OCI-LY7 (cell line): ENCODE results near the gene TMEM97. TPM values are rescaled to one million over a fixed set of nuclear protein-coding genes. Genes with fewer than 3 reads are reported as not detected.

ENCODE experiments used
- BruUV-seq: library from RNA; stranded (reverse); fragments of 400-500 nt; replicated peaks from 2 replicates; lab custom pipeline; 2021; lab: Mats Ljungman, UMichigan
- CTCF ChIA-PET: fragments of 300-600 bp; sonication (Branson Sonifier 250); formaldehyde crosslinking; loops from one replicate; lab custom pipeline; 2022; ENCODE audit warnings: antibody characterized with exemption; ENCODE audit not compliant: unreplicated experiment; lab: Charles Lee
- POLR2A ChIA-PET: fragments of 300-600 bp; sonication (Branson Sonifier 250); formaldehyde crosslinking; loops from one replicate; lab custom pipeline; 2022; ENCODE audit warnings: antibody characterized with exemption; lab: Charles Lee
- DNase-seq: peaks from one replicate; pipeline ENCODE4 v3.0.0-alpha.2; 2015; ENCODE audit warnings: low spot score
- H2AFZ ChIP-seq: fragments of 200-600 bp; sonication (generic), shearing (Covaris generic); 2 replicates; pipeline ENCODE4 v1.6.1; 2014; ENCODE audit warnings: mild to moderate bottlenecking, antibody characterized with exemption, low read length, moderate library complexity
- H3K27ac ChIP-seq: fragments of 200-600 bp; sonication (generic); 2 replicates; pipeline ENCODE4 v1.5.1; 2014; ENCODE audit warnings: mixed run types, low read depth, mild to moderate bottlenecking, moderate library complexity, low read length, inconsistent platforms; ENCODE audit not compliant: poor library complexity, severe bottlenecking
- H3K36me3 ChIP-seq: fragments of 200-600 bp; sonication (generic); 2 replicates; pipeline ENCODE4 v1.6.1; 2014; ENCODE audit warnings: mild to moderate bottlenecking, antibody characterized with exemption, low read length, moderate library complexity, mixed read lengths; ENCODE audit not compliant: insufficient read depth
- H3K4me1 ChIP-seq: fragments of 200-600 bp; sonication (generic); 2 replicates; pipeline ENCODE4 v1.5.1; 2014; ENCODE audit warnings: mild to moderate bottlenecking, low read length; ENCODE audit not compliant: insufficient read depth, poor library complexity, severe bottlenecking
- H3K4me2 ChIP-seq: fragments of 200-600 bp; sonication (generic); 2 replicates; pipeline ENCODE4 v1.6.1; 2014; ENCODE audit warnings: mild to moderate bottlenecking, low read length
- H3K4me3 ChIP-seq: fragments of 200-600 bp; sonication (generic); 2 replicates; pipeline ENCODE4 v1.5.1; 2014; ENCODE audit warnings: mild to moderate bottlenecking, low read depth, low read length; ENCODE audit not compliant: poor library complexity, severe bottlenecking
- H3K79me2 ChIP-seq: fragments of 200-600 bp; sonication (generic); 2 replicates; pipeline ENCODE4 v1.6.1; 2016; ENCODE audit warnings: low read depth, mild to moderate bottlenecking, low read length, moderate library complexity, mixed read lengths; ENCODE audit not compliant: insufficient read depth
- H3K9me2 ChIP-seq: fragments of 200-600 bp; sonication (generic); 2 replicates; pipeline ENCODE4 v1.6.1; 2016; ENCODE audit warnings: mild to moderate bottlenecking, low read length, mixed read lengths; ENCODE audit not compliant: insufficient read depth
- H3K9me3 ChIP-seq: fragments of 200-600 bp; sonication (generic); 2 replicates; pipeline ENCODE4 v1.6.1; 2014; ENCODE audit warnings: mild to moderate bottlenecking, mixed run types, low read length, mixed read lengths
- H4K20me1 ChIP-seq: fragments of 200-600 bp; sonication (generic); 2 replicates; pipeline ENCODE4 v1.6.1; 2014; ENCODE audit warnings: mild to moderate bottlenecking, antibody characterized with exemption, low read length, moderate library complexity, mixed read lengths; ENCODE audit not compliant: insufficient read depth
- EZH2phosphoT487 ChIP-seq: fragments of 200-600 bp; sonication (generic); IDR thresholded peaks from 2 replicates; pipeline ENCODE4 v1.6.1; 2018; ENCODE audit warnings: low read depth, borderline replicate concordance, mild to moderate bottlenecking, mixed run types, antibody characterized with exemption, low read length, moderate library complexity, mixed read lengths
- intact Hi-C: fragments of 100-400 bp; cut with micrococcal nuclease; formaldehyde crosslinking; loops from one replicate; pipeline ENCODE4 v1.10.0; 2022; ENCODE audit not compliant: unreplicated experiment
- total RNA-seq, 2 experiments: library from RNA; depleted of rRNA in 1 of 2; stranded (reverse); fragments of >200 nt in 1 of 2; shearing (Covaris generic) in 1 of 2; gene quantifications; 2 replicates each; pipeline ENCODE4 v1.2.3, GENCODE V29; 2014 to 2022
- TF ChIP-seq, protein P1 (sequence below): fragments of 200-600 bp; sonication (generic); conservative IDR thresholded peaks from 2 replicates; pipeline ENCODE4 v1.5.1; 2014; ENCODE audit warnings: mild to moderate bottlenecking, antibody characterized with exemption, low read length, moderate library complexity, mixed read lengths

TMEM97 gene
- total RNA-seq, 2 experiments from 2014 or later: 65.7 to 69.6 TPM

DNA sequence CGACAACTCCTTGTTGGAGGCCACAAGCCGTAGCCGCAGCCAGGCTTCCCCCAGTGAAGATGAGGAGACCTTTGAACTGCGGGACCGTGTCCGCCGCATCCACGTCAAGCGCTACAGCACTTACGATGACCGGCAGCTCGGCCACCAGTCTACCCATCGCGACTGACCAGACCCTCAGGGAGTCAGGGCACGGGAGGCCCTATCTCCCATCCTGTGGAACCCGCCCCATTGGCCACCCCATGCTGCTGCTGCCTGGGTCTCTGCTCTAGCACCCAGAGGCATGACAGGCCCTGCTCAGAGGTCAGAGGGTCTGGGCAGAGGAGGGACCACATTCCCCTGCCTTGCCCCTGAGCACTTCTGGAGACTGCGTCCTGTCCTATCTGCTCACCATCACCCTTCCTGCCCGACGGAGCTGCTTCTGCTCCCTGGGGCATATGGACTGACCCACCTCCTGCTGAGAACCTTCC lies 25.5 kb downstream of the TMEM97 start:
- Histone ChIP-seq H4K20me1 (no peaks in the 10 kb centered on the region), H3K4me3 (no peak overlapping the region), H2AFZ (no peak overlapping the region), H3K9me2 (no peaks in the 10 kb centered on the region), H3K79me2 (no peaks in the 10 kb centered on the region), H3K4me2 (peak overlapping the region; percentile 54), H3K36me3 (peaks cover 79% of the 10 kb centered on the region), H3K9me3 (no peaks in the 10 kb centered on the region), H3K27ac (peak overlapping the region; percentile 92), H3K4me1 (peaks cover 32% of the 10 kb centered on the region)
- no TSS peak for BruUV-seq
- intact Hi-C loops: no loop called here
- ChIA-PET CTCF (no interaction called here), POLR2A (interaction anchor here (1.2 to 1.3 kb wide), 2 partner anchors 11 to 13 kb away, joined by 4 to 5 read pairs; partner anchors contain the start of gene POLDIP2)
- TF ChIP-seq EZH2phosphoT487: no peak
- TF ChIP-seq, protein P1, sequence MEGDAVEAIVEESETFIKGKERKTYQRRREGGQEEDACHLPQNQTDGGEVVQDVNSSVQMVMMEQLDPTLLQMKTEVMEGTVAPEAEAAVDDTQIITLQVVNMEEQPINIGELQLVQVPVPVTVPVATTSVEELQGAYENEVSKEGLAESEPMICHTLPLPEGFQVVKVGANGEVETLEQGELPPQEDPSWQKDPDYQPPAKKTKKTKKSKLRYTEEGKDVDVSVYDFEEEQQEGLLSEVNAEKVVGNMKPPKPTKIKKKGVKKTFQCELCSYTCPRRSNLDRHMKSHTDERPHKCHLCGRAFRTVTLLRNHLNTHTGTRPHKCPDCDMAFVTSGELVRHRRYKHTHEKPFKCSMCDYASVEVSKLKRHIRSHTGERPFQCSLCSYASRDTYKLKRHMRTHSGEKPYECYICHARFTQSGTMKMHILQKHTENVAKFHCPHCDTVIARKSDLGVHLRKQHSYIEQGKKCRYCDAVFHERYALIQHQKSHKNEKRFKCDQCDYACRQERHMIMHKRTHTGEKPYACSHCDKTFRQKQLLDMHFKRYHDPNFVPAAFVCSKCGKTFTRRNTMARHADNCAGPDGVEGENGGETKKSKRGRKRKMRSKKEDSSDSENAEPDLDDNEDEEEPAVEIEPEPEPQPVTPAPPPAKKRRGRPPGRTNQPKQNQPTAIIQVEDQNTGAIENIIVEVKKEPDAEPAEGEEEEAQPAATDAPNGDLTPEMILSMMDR: no peak
- DNase-seq: no peak

- Histone ChIP-seq H4K20me1 (no peaks in the 10 kb centered on the region), H3K4me3 (no peak overlapping the region), H3K4me2 (no peak overlapping the region), H3K27ac (no peak overlapping the region), H3K36me3 (peaks cover 90% of the 10 kb centered on the region), H3K4me1 (peaks cover 32% of the 10 kb centered on the region), H3K9me3 (no peaks in the 10 kb centered on the region), H3K79me2 (no peaks in the 10 kb centered on the region), H3K9me2 (no peaks in the 10 kb centered on the region), H2AFZ (no peak overlapping the region)
- DNase-seq: no peak
- no TSS peak for BruUV-seq
- intact Hi-C loops: no loop called here
- TF ChIP-seq, protein P1: no peak
- TF ChIP-seq EZH2phosphoT487: no peak
- CTCF ChIA-PET: no interaction called here
- POLR2A ChIA-PET: interaction anchor here (0.7 to 0.8 kb wide), 2 partner anchors 12 to 19 kb away, joined by 3 read pairs; no protein-coding TSS in a partner anchor
These were observed 26.6 kb downstream of the TMEM97 start for GRCh38 chr17:28345419-28346198.

GRCh38 chr17:28346199-28346580 lies 27.2 kb downstream of the TMEM97 start:
- Histone ChIP-seq H3K4me2 (no peak overlapping the region), H3K4me1 (peaks cover 32% of the 10 kb centered on the region), H3K9me3 (no peaks in the 10 kb centered on the region), H3K4me3 (no peak overlapping the region), H3K27ac (no peak overlapping the region), H2AFZ (no peak overlapping the region), H3K36me3 (peaks cover 93% of the 10 kb centered on the region), H3K79me2 (no peaks in the 10 kb centered on the region), H3K9me2 (no peaks in the 10 kb centered on the region), H4K20me1 (no peaks in the 10 kb centered on the region)
- no peak for DNase-seq
- POLR2A ChIA-PET: interaction anchor here (0.7 kb wide), 1 partner anchor 20 kb away, joined by 3 read pairs; no protein-coding TSS in a partner anchor
- intact Hi-C loops: no loop called here
- TF ChIP-seq, protein P1: no peak
- no peak for TF ChIP-seq EZH2phosphoT487
- CTCF ChIA-PET: no interaction called here
- BruUV-seq: TSS peak; percentile 49
